IPS DF 4.7 (cell line): ENCODE data around the gene CTTNBP2.

Experiments
- DNase-seq: peaks from one replicate; pipeline ENCODE4 v3.0.0-alpha.2; 2013; ENCODE audit warnings: low spot score; ENCODE audit errors: extremely low read depth

The CTTNBP2 gene

GRCh38 chr7:117784315-117784714 is 88.9 kb downstream of the CTTNBP2 start:
- no peak for DNase-seq

GRCh38 chr7:117782761-117783160 is 90.5 kb downstream of the CTTNBP2 start:
- DNase-seq: no peak

GRCh38 chr7:117781707-117782106 is 91.5 kb downstream of the CTTNBP2 start:
- no peak for DNase-seq

- DNase-seq: no peak
These were observed 92.4 kb downstream of the CTTNBP2 start for GRCh38 chr7:117780832-117781231.

- no peak for DNase-seq
These were observed 95.7 kb downstream of the CTTNBP2 start for GRCh38 chr7:117777335-117778142.

GRCh38 chr7:117776224-117776623 is 97.0 kb downstream of the CTTNBP2 start:
- DNase-seq: no peak

GRCh38 chr7:117775801-117776200 is 97.4 kb downstream of the CTTNBP2 start:
- DNase-seq: no peak

GRCh38 chr7:117774943-117775342 is 98.3 kb downstream of the CTTNBP2 start:
- no peak for DNase-seq

- no peak for DNase-seq
These were observed 100.8 kb downstream of the CTTNBP2 start for GRCh38 chr7:117772421-117772820.

- no peak for DNase-seq
These were observed 101.5 kb downstream of the CTTNBP2 start for GRCh38 chr7:117771756-117772155.

- no peak for DNase-seq
These were observed 104.2 kb downstream of the CTTNBP2 start for GRCh38 chr7:117769085-117769484.

- no peak for DNase-seq
These were observed 105.3 kb downstream of the CTTNBP2 start for GRCh38 chr7:117767951-117768350.

GRCh38 chr7:117766913-117767312 is 106.3 kb downstream of the CTTNBP2 start:
- no peak for DNase-seq

GRCh38 chr7:117764031-117764430 is 109.2 kb downstream of the CTTNBP2 start:
- no peak for DNase-seq

GRCh38 chr7:117762055-117762454 is 111.2 kb downstream of the CTTNBP2 start:
- DNase-seq: no peak

- no peak for DNase-seq
These were observed 113.1 kb downstream of the CTTNBP2 start for GRCh38 chr7:117759950-117760640.

GRCh38 chr7:117757440-117757839 is 115.8 kb downstream of the CTTNBP2 start:
- no peak for DNase-seq

- DNase-seq: no peak
These were observed 116.6 kb downstream of the CTTNBP2 start for GRCh38 chr7:117756586-117757085.

GRCh38 chr7:117755136-117755535 is 118.1 kb downstream of the CTTNBP2 start:
- DNase-seq: no peak

- no peak for DNase-seq
These were observed 121.5 kb downstream of the CTTNBP2 start for GRCh38 chr7:117751775-117752174.

- DNase-seq: no peak
These were observed 122.4 kb downstream of the CTTNBP2 start for GRCh38 chr7:117750612-117751563.
